Measurements from ENCODE around the gene HTT. TPM values are rescaled to one million over a fixed set of nuclear protein-coding genes. Genes with fewer than 3 reads are reported as not detected.
"Not testable (repeated sequence)": the region's sequence is repeated elsewhere in the genome, so short reads cannot be mapped to it uniquely, and the experiment has no call there.

Gene HTT
- total RNA-seq, 1 experiment from 2014 or later, result 44.4 TPM

GRCh38 chr4:3044870-3045819 is 29.3 kb upstream of the HTT start:
- Mint-ChIP-seq H3K27ac (ENCODE audit: unreplicated experiment) (no peak overlapping the region), H3K36me3 (ENCODE audit: insufficient read depth, unreplicated experiment) (peaks cover 9% of the 10 kb centered on the region), H3K27me3 (ENCODE audit: unreplicated experiment) (peaks cover 21% of the 10 kb centered on the region), H3K9me3 (ENCODE audit: low read depth, unreplicated experiment) (no peaks in the 10 kb centered on the region), H3K4me3 (ENCODE audit: low read depth, unreplicated experiment) (no peak overlapping the region), H3K4me1 (ENCODE audit: low read depth, unreplicated experiment) (peaks cover 16% of the 10 kb centered on the region)
- BruUV-seq (replicated peaks), result no TSS peak
- CTCF ChIA-PET, result no interaction called here
- no peak for TF ChIP-seq CTCF (IDR thresholded peaks at IDR 0.05; ENCODE audit: unreplicated experiment)
- intact Hi-C loops (cut with micrococcal nuclease; ENCODE audit: unreplicated experiment), result no loop called here
- DNase-seq, result peak; percentile 20

- Mint-ChIP-seq H3K27me3 (ENCODE audit: unreplicated experiment) (peaks cover 28% of the 10 kb centered on the region), H3K36me3 (ENCODE audit: insufficient read depth, unreplicated experiment) (peaks cover 9% of the 10 kb centered on the region), H3K9me3 (ENCODE audit: low read depth, unreplicated experiment) (no peaks in the 10 kb centered on the region), H3K27ac (ENCODE audit: unreplicated experiment) (no peak overlapping the region), H3K4me3 (ENCODE audit: low read depth, unreplicated experiment) (no peak overlapping the region), H3K4me1 (ENCODE audit: low read depth, unreplicated experiment) (peaks cover 17% of the 10 kb centered on the region)
- CTCF ChIA-PET, result no interaction called here
- DNase-seq, result no peak
- intact Hi-C loops (cut with micrococcal nuclease; ENCODE audit: unreplicated experiment), result no loop called here
- TF ChIP-seq CTCF (IDR thresholded peaks at IDR 0.05; ENCODE audit: unreplicated experiment), result no peak
- no TSS peak for BruUV-seq (replicated peaks)
These were observed 28.3 kb upstream of the HTT start for GRCh38 chr4:3046162-3046561.

- peaks cover 17% of the 10 kb centered on the region for H3K4me1 Mint-ChIP-seq (ENCODE audit: low read depth, unreplicated experiment)
- CTCF ChIA-PET, result no interaction called here
- no peak for DNase-seq
- H3K27me3 Mint-ChIP-seq (ENCODE audit: unreplicated experiment), result peaks cover 25% of the 10 kb centered on the region
- no peak overlapping the region for H3K27ac Mint-ChIP-seq (ENCODE audit: unreplicated experiment)
- intact Hi-C loops (cut with micrococcal nuclease; ENCODE audit: unreplicated experiment), result no loop called here
- H3K4me3 Mint-ChIP-seq (ENCODE audit: low read depth, unreplicated experiment), result no peak overlapping the region
- no peak for TF ChIP-seq CTCF (IDR thresholded peaks at IDR 0.05; ENCODE audit: unreplicated experiment)
- peaks cover 9% of the 10 kb centered on the region for H3K36me3 Mint-ChIP-seq (ENCODE audit: insufficient read depth, unreplicated experiment)
- BruUV-seq (replicated peaks), result no TSS peak
- no peaks in the 10 kb centered on the region for H3K9me3 Mint-ChIP-seq (ENCODE audit: low read depth, unreplicated experiment)
These were observed 27.9 kb upstream of the HTT start for GRCh38 chr4:3046623-3047022.

- TF ChIP-seq CTCF (IDR thresholded peaks at IDR 0.05; ENCODE audit: unreplicated experiment), result peak; percentile 59
- Mint-ChIP-seq H3K27ac (ENCODE audit: unreplicated experiment) (peak overlapping the region; percentile 6), H3K4me1 (ENCODE audit: low read depth, unreplicated experiment) (peaks cover 17% of the 10 kb centered on the region), H3K27me3 (ENCODE audit: unreplicated experiment) (peaks cover 16% of the 10 kb centered on the region), H3K4me3 (ENCODE audit: low read depth, unreplicated experiment) (peak overlapping the region; percentile 65), H3K9me3 (ENCODE audit: low read depth, unreplicated experiment) (no peaks in the 10 kb centered on the region), H3K36me3 (ENCODE audit: insufficient read depth, unreplicated experiment) (peaks cover 9% of the 10 kb centered on the region)
- intact Hi-C loops (cut with micrococcal nuclease; ENCODE audit: unreplicated experiment), result no loop called here
- DNase-seq, result peak; percentile 68
- CTCF ChIA-PET, result interaction anchor here (0.8 kb wide), 1 partner anchor 88 kb away, joined by 3 read pairs; no protein-coding TSS in a partner anchor
- BruUV-seq (replicated peaks), result no TSS peak
These were observed 26.8 kb upstream of the HTT start for GRCh38 chr4:3047464-3048286.

- DNase-seq; H3K4me3 Mint-ChIP-seq (ENCODE audit: low read depth, unreplicated experiment); BruUV-seq (replicated peaks); H3K36me3 Mint-ChIP-seq (ENCODE audit: insufficient read depth, unreplicated experiment); CTCF ChIA-PET; H3K27ac Mint-ChIP-seq (ENCODE audit: unreplicated experiment); intact Hi-C loops (cut with micrococcal nuclease; ENCODE audit: unreplicated experiment); H3K9me3 Mint-ChIP-seq (ENCODE audit: low read depth, unreplicated experiment): not testable (repeated sequence)
- Mint-ChIP-seq H3K4me1 (ENCODE audit: low read depth, unreplicated experiment) (peaks cover 17% of the 10 kb centered on the region), H3K27me3 (ENCODE audit: unreplicated experiment) (peaks cover 16% of the 10 kb centered on the region)
These were observed 23.2 kb upstream of the HTT start for GRCh38 chr4:3051141-3051897.

Data from Calu3 (cell line).